GM19467 (cell line): ENCODE results near the gene TBCCD1.
A peak's percentile ranks its signal among the peaks of the same experiment; 100 is the strongest.
"Not testable (repeated sequence)": the region's sequence is repeated elsewhere in the genome, so short reads cannot be mapped to it uniquely, and the experiment has no call there.

Experiments
- ATAC-seq: cut with Tn5 transposase; IDR thresholded peaks from one replicate; pipeline ENCODE4 v1.9.1; 2021; ENCODE audit warnings: mild to moderate bottlenecking, moderate library complexity; ENCODE audit not compliant: unreplicated experiment

TBCCD1 gene

GRCh38 chr3:186598108-186598784 is 31.1 kb upstream of the TBCCD1 start:
- ATAC-seq, result no peak

GRCh38 chr3:186596568-186597287 is 29.6 kb upstream of the TBCCD1 start:
- no peak for ATAC-seq

GRCh38 chr3:186594591-186595113 is 27.5 kb upstream of the TBCCD1 start:
- no peak for ATAC-seq

- no peak for ATAC-seq
Observed at GRCh38 chr3:186593862-186594261, 26.7 kb upstream of the TBCCD1 start.

GRCh38 chr3:186592682-186593081 is 25.5 kb upstream of the TBCCD1 start:
- no peak for ATAC-seq

- no peak for ATAC-seq
Observed at GRCh38 chr3:186590580-186591295, 23.6 kb upstream of the TBCCD1 start.

GRCh38 chr3:186589856-186590579 is 22.9 kb upstream of the TBCCD1 start:
- ATAC-seq, result no peak

- no peak for ATAC-seq
Observed at GRCh38 chr3:186589121-186589520, 22.0 kb upstream of the TBCCD1 start.

- no peak for ATAC-seq
Observed at GRCh38 chr3:186588632-186589031, 21.5 kb upstream of the TBCCD1 start.

GRCh38 chr3:186587183-186587582 is 20.0 kb upstream of the TBCCD1 start:
- no peak for ATAC-seq

GRCh38 chr3:186586245-186586644 is 19.1 kb upstream of the TBCCD1 start:
- not testable (repeated sequence) for ATAC-seq

- ATAC-seq, result no peak
Observed at GRCh38 chr3:186583831-186584230, 16.7 kb upstream of the TBCCD1 start.

- no peak for ATAC-seq
Observed at GRCh38 chr3:186582541-186582940, 15.4 kb upstream of the TBCCD1 start.

- ATAC-seq, result no peak
Observed at GRCh38 chr3:186580785-186581184, 13.6 kb upstream of the TBCCD1 start.

GRCh38 chr3:186577521-186577920 is 10.4 kb upstream of the TBCCD1 start:
- no peak for ATAC-seq

GRCh38 chr3:186571644-186572013 is 4.5 kb upstream of the TBCCD1 start:
- ATAC-seq, result no peak

- ATAC-seq, result no peak
Observed at GRCh38 chr3:186570941-186571643, 4.0 kb upstream of the TBCCD1 start.

- ATAC-seq, result peak; percentile 83
Observed at GRCh38 chr3:186570096-186570940, 3.2 kb upstream of the TBCCD1 start, which contains the start of gene DNAJB11. Gene DNAJB11, plus strand, starts transcription at chr3:186570720. Its CDS starts 178 bp downstream, at chr3:186570898.

- no peak for ATAC-seq
Observed at GRCh38 chr3:186569779-186570095, 2.6 kb upstream of the TBCCD1 start.

GRCh38 chr3:186569361-186569760 is 2.2 kb upstream of the TBCCD1 start:
- ATAC-seq, result not testable (repeated sequence)
